H1 (cell line): ENCODE measurements around the gene RFPL3. TPM values are rescaled to one million over a fixed set of nuclear protein-coding genes. Genes with fewer than 3 reads are reported as not detected.
A peak's percentile ranks its signal among the peaks of the same experiment; 100 is the strongest.

ENCODE experiments used
- CTCF ChIA-PET: fragments of 300-600 bp; sonication (Branson Sonifier 250); formaldehyde crosslinking; loops from one replicate; lab custom pipeline; 2021; ENCODE audit not compliant: partially characterized antibody; lab: Charles Lee
- POLR2A ChIA-PET: fragments of 300-600 bp; sonication (Branson Sonifier 250); formaldehyde crosslinking; loops from one replicate; lab custom pipeline; 2021; ENCODE audit warnings: inconsistent platforms; ENCODE audit not compliant: partially characterized antibody; lab: Charles Lee
- DNase-seq, 2 experiments: peaks; one replicate each; pipeline versions ENCODE4 v3.0.0 to v3.0.0-alpha.2; 2010 to 2022; ENCODE audit warnings: low spot score in 2 of 2, low read depth in 1 of 2, mixed read lengths in 1 of 2
- FAIRE-seq: peaks from 2 replicates; lab custom pipeline; 2011; peaks lifted over from hg19 to GRCh38; lab: Jason Lieb, UNC
- H2AFZ ChIP-seq: 2 replicates; pipeline ENCODE4 v1.8.1; 2012; ENCODE audit warnings: low read length, inconsistent platforms
- H2AK5ac ChIP-seq: 2 replicates; pipeline ENCODE4 v1.6.1; 2013; ENCODE audit warnings: low read depth, low read length
- H2BK120ac ChIP-seq: replicated peaks from 2 replicates; pipeline ENCODE3; 2013; ENCODE audit warnings: low read depth, low read length, inconsistent platforms
- H2BK12ac ChIP-seq: 2 replicates; pipeline ENCODE4 v1.6.1; 2013; ENCODE audit warnings: low read depth, low read length
- H2BK15ac ChIP-seq: 2 replicates; pipeline ENCODE4 v1.6.1; 2013; ENCODE audit warnings: low read length
- H2BK20ac ChIP-seq: 2 replicates; pipeline ENCODE4 v1.6.1; 2013; ENCODE audit warnings: low read length
- H2BK5ac ChIP-seq: 2 replicates; pipeline ENCODE4 v1.6.1; 2013; ENCODE audit warnings: low read depth, low read length
- H3K14ac ChIP-seq: 2 replicates; pipeline ENCODE4 v1.6.1; 2013; ENCODE audit warnings: inconsistent platforms; ENCODE audit not compliant: insufficient read length
- H3K18ac ChIP-seq: 2 replicates; pipeline ENCODE4 v1.6.1; 2013; ENCODE audit warnings: low read length; ENCODE audit errors: extremely low read depth
- H3K23ac ChIP-seq: 2 replicates; pipeline ENCODE4 v1.6.1; 2013; ENCODE audit warnings: inconsistent platforms; ENCODE audit not compliant: insufficient read length
- H3K23me2 ChIP-seq: 2 replicates; pipeline ENCODE4 v1.6.1; 2013; ENCODE audit warnings: low read depth, low read length
- H3K27ac ChIP-seq: 2 replicates; pipeline ENCODE4 v1.6.1; 2011; ENCODE audit warnings: low read depth, low read length, inconsistent platforms
- H3K27me3 ChIP-seq, 4 experiments: replicated peaks in 1 of 4; 1 replicate in 1 of 4; 2 replicates in 3 of 4; pipeline versions ENCODE4 v1.6.1 to v1.8.1; 2011 to 2013; ENCODE audit warnings: low read length in 3 of 4, mild to moderate bottlenecking in 3 of 4, inconsistent platforms in 2 of 4, mixed read lengths in 2 of 4, moderate library complexity in 1 of 4; ENCODE audit not compliant: control insufficient read depth in 3 of 4, insufficient read depth in 3 of 4; ENCODE audit errors: extremely low read depth in 1 of 4
- H3K36me3 ChIP-seq, 4 experiments: 2 replicates each; pipeline versions ENCODE4 v1.6.1 to v1.8.1; 2011 to 2013; ENCODE audit warnings: mild to moderate bottlenecking in 4 of 4, low read length in 3 of 4, moderate library complexity in 2 of 4, control low read depth in 1 of 4, inconsistent platforms in 1 of 4; ENCODE audit not compliant: insufficient read depth in 4 of 4, control insufficient read depth in 2 of 4
- H3K4ac ChIP-seq: replicated peaks from 2 replicates; pipeline ENCODE3; 2013; ENCODE audit warnings: low read length, low read depth, mixed read lengths, inconsistent platforms; ENCODE audit not compliant: insufficient read length
- H3K4me1 ChIP-seq, 4 experiments: replicated peaks in 1 of 4; 1 replicate in 1 of 4; 2 replicates in 3 of 4; pipeline versions ENCODE4 v1.6.1 to v1.8.1; 2011 to 2013; ENCODE audit warnings: low read length in 3 of 4, inconsistent platforms in 2 of 4, mixed read lengths in 1 of 4; ENCODE audit not compliant: insufficient read depth in 4 of 4, control insufficient read depth in 3 of 4
- H3K4me2 ChIP-seq, 2 experiments: 2 replicates each; pipeline versions ENCODE4 v1.6.1 to v1.8.1; 2011 to 2013; ENCODE audit warnings: low read depth in 2 of 2, low read length in 2 of 2, control low read depth in 1 of 2, inconsistent platforms in 1 of 2, mild to moderate bottlenecking in 1 of 2; ENCODE audit not compliant: insufficient read depth in 1 of 2
- H3K4me3 ChIP-seq, 4 experiments: fragments of 200-600, 300-600 bp in 1 of 4; sonication (generic), shearing (Covaris generic), sonication (Bioruptor Twin) in 1 of 4; 2 replicates each; pipeline versions ENCODE4 v1.5.1 to v1.8.1; 2011 to 2016; ENCODE audit warnings: low read length in 4 of 4, low read depth in 3 of 4, control low read depth in 2 of 4, inconsistent platforms in 2 of 4, mild to moderate bottlenecking in 2 of 4, mixed read lengths in 1 of 4, moderate library complexity in 1 of 4; ENCODE audit not compliant: insufficient read depth in 2 of 4; ENCODE audit errors: extremely low read depth in 1 of 4
- H3K56ac ChIP-seq: replicated peaks from 2 replicates; pipeline ENCODE3; 2013; ENCODE audit warnings: low read depth, mild to moderate bottlenecking, mixed read lengths, low read length, inconsistent platforms; ENCODE audit not compliant: insufficient read length
- H3K79me1 ChIP-seq: 2 replicates; pipeline ENCODE4 v1.6.1; 2013; ENCODE audit warnings: low read depth, low read length, control low read depth
- H3K79me2 ChIP-seq, 2 experiments: 2 replicates each; pipeline versions ENCODE4 v1.6.1 to v1.8.1; 2012 to 2013; ENCODE audit warnings: low read length in 2 of 2, mild to moderate bottlenecking in 2 of 2, inconsistent platforms in 1 of 2; ENCODE audit not compliant: insufficient read depth in 2 of 2, control insufficient read depth in 1 of 2
- H3K9ac ChIP-seq, 4 experiments: replicated peaks in 1 of 4; 1 replicate in 1 of 4; 2 replicates in 3 of 4; pipeline versions ENCODE4 v1.6.1 to v1.8.1; 2011 to 2013; ENCODE audit warnings: low read depth in 3 of 4, low read length in 3 of 4, control low read depth in 2 of 4, mild to moderate bottlenecking in 2 of 4, moderate library complexity in 2 of 4, inconsistent platforms in 1 of 4; ENCODE audit errors: extremely low read depth in 1 of 4
- H3K9me3 ChIP-seq, 2 experiments: 2 replicates each; pipeline versions ENCODE4 v1.6.1 to v1.8.1; 2012 to 2013; ENCODE audit warnings: mild to moderate bottlenecking in 2 of 2, moderate library complexity in 2 of 2, control low read depth in 1 of 2, inconsistent platforms in 1 of 2, low read depth in 1 of 2, low read length in 1 of 2, mixed read lengths in 1 of 2; ENCODE audit not compliant: insufficient read depth in 2 of 2
- H4K20me1 ChIP-seq, 2 experiments: replicated peaks in 1 of 2; 2 replicates each; pipeline versions ENCODE3 to v1.8.1; 2011 to 2013; ENCODE audit warnings: inconsistent platforms in 2 of 2, low read length in 2 of 2, mild to moderate bottlenecking in 1 of 2; ENCODE audit not compliant: insufficient read depth in 2 of 2, control insufficient read depth in 1 of 2
- H4K5ac ChIP-seq: 2 replicates; pipeline ENCODE4 v1.6.1; 2013; ENCODE audit warnings: low read length, low read depth, mixed read lengths, inconsistent platforms; ENCODE audit not compliant: insufficient read length
- H4K8ac ChIP-seq: 2 replicates; pipeline ENCODE4 v1.8.0; 2013; ENCODE audit warnings: mild to moderate bottlenecking, moderate library complexity, low read length, inconsistent platforms; ENCODE audit not compliant: insufficient read depth; ENCODE audit errors: extremely low read depth
- H4K91ac ChIP-seq: replicated peaks from 2 replicates; pipeline ENCODE3; 2013; ENCODE audit warnings: low read length, mixed read lengths, inconsistent platforms; ENCODE audit not compliant: insufficient read length
- SUZ12 ChIP-seq: fragments of 200-600 bp; sonication (generic); IDR thresholded peaks from 2 replicates; pipeline ENCODE4 v1.6.1; 2012; ENCODE audit warnings: mild to moderate bottlenecking, inconsistent platforms, low read length, moderate library complexity, mixed read lengths
- WGBS, 2 experiments: shearing (Covaris generic) in 1 of 2; methylation state at CpG; one replicate each; pipeline versions ENCODE4 v1.1.6 to v1.1.7; 2013 to 2015; ENCODE audit warnings: low lambda C conversion rate in 2 of 2, mixed read lengths in 2 of 2, inconsistent platforms in 1 of 2, low coverage in 1 of 2, missing lambda C conversion rate in 1 of 2; ENCODE audit not compliant: insufficient replicate concordance in 2 of 2, insufficient coverage in 1 of 2, insufficient read length in 1 of 2; ENCODE audit errors: extremely low coverage in 1 of 2, missing lambda C conversion rate in 1 of 2; 5-methylcytosine and 5-hydroxymethylcytosine counted together
- polyA plus RNA-seq, 7 experiments: library from polyadenylated mRNA; depleted of rRNA in 3 of 7; stranded (reverse) in 5 of 7; unstranded in 2 of 7; fragments of >200 nt in 5 of 7; fragments of 200-250 nt in 2 of 7; gene quantifications; 1 replicate in 5 of 7; 2 replicates in 1 of 7; 4 replicates in 1 of 7; pipeline versions ENCODE4 v1.2.1 to v1.2.3, GENCODE V29; 2011 to 2013; ENCODE audit warnings: missing spikeins in 2 of 7, mixed read lengths in 2 of 7
- total RNA-seq: library from RNA; stranded (reverse); fragmentation: NEBNext Ultra II Directional; extraction: Animal tissue kit (Norgen Biotek cat#: 25700); gene quantifications from 2 replicates; pipeline ENCODE4 v1.2.1, GENCODE V29; 2021

RFPL3 gene
- total and polyA plus RNA-seq, 2 of the 8 experiments (the other 6 are each of a cell fraction or from before 2014, with no cell fraction given): 0.08 to 0.24 TPM

DNA sequence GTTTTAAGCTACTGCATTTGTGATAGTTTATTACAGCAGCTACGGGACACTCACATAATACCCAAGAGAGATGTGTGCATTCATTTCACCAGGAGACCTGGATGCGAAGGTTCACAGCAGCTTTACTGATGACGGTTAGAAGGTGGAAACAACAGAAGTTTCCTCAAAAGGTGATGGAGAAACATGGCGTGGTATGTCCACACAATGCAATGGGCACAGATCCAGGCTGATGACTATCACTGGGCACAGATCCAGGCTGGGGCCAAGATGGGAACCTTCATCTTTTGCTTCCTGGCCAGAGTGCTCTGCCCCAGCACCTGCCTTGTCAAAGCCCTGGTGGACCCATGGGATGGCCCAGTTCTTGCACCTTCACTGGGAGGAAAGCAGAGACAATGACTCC is 30.6 kb upstream of the RFPL3 start:
- Histone ChIP-seq H4K91ac (peak overlapping the region; percentile 34), H3K23ac (no peak overlapping the region), H3K27me3 (no peaks in the 10 kb centered on the region; a peak in 2 of 7 replicates), H3K9ac (no peak overlapping the region), H4K5ac (no peak overlapping the region), H2BK5ac (0 out of 2 replicates have a peak overlapping the region, but pooled peaks have one; percentile 86), H4K8ac (no peak overlapping the region), H3K9me3 (peaks cover 5% of the 10 kb centered on the region in 2 experiments; a peak in 3 of 4 replicates), H2BK15ac (peak overlapping the region; percentile 66), H3K79me2 (no peaks in the 10 kb centered on the region), H4K20me1 (no peaks in the 10 kb centered on the region), H3K23me2 (peaks cover 10% of the 10 kb centered on the region; the same call in 1 of the 2 replicates), H3K56ac (no peak overlapping the region)
- FAIRE-seq (no peak), DNase-seq (no peak)
- no peak for TF ChIP-seq SUZ12
- TF ChIP-seq, all 59 proteins: peak for 0
- H3K27ac ChIP-seq: no peak overlapping the region
- peaks cover 0 to 11% (median 9%) of the 10 kb centered on the region in 4 experiments; a peak in 6 of 7 replicates for H3K4me1 ChIP-seq
- 84% methylated on average over 4 of the region's 4 CpGs; no CpG with 5 or more reads in 1 of the 2 experiments for WGBS, 2 experiments
- peak overlapping the region; percentile 36; the same call in 1 of the 2 replicates for H3K18ac ChIP-seq
- peak overlapping the region; percentile 100 for H2BK20ac ChIP-seq
- no peak overlapping the region for H3K4ac ChIP-seq
- H2BK12ac ChIP-seq: peak overlapping the region; percentile 84; the same call in 1 of the 2 replicates
- POLR2A ChIA-PET: interaction anchor here (1.0 to 1.5 kb wide), 2 partner anchors 9 to 27 kb away, joined by 3 to 4 read pairs; no protein-coding TSS in a partner anchor
- no peak overlapping the region for H3K4me3 ChIP-seq
- peak overlapping the region; percentile 88 for H2AK5ac ChIP-seq
- CTCF ChIA-PET: no interaction called here
- no peak overlapping the region for H3K14ac ChIP-seq
- H2AFZ ChIP-seq: no peak overlapping the region
- no peak overlapping the region for H2BK120ac ChIP-seq
- no peak overlapping the region for H3K4me2 ChIP-seq
- H3K79me1 ChIP-seq: no peaks in the 10 kb centered on the region
- H3K36me3 ChIP-seq: no peaks in the 10 kb centered on the region
